Sciatic nerve (tissue), 2 donors: ENCODE data around the gene SMYD5. TPM values are rescaled to one million over a fixed set of nuclear protein-coding genes. Genes with fewer than 3 reads are reported as not detected.

Source experiments
- ATAC-seq: fragments of 200-7000 bp; cut with Tn5 transposase; one replicate; pipeline ENCODE4 v1.9.1; 2020; ENCODE audit warnings: mild to moderate bottlenecking, moderate library complexity
- DNase-seq: peaks from one replicate; pipeline ENCODE4 v3.0.0-alpha.2; 2020; ENCODE audit warnings: low spot score
- intact Hi-C: fragments of 100-400 bp; cut with DNase I; formaldehyde crosslinking; loops from one replicate; pipeline ENCODE4 v1.14.2; 2022
- total RNA-seq: library from RNA; stranded (reverse); fragmentation: NEBNext Ultra II Directional; extraction: Animal tissue kit (Norgen Biotek cat#: 25700); gene quantifications from one replicate; pipeline ENCODE4 v1.2.1, GENCODE V29; 2021
- donor health status: DM: no; HTN: no; CAD: no.
- donor health status: DM: no; HTN: no; CAD: no.

The SMYD5 gene
- total RNA-seq, 1 donor from 2014 or later, result 22.7 TPM

DNA sequence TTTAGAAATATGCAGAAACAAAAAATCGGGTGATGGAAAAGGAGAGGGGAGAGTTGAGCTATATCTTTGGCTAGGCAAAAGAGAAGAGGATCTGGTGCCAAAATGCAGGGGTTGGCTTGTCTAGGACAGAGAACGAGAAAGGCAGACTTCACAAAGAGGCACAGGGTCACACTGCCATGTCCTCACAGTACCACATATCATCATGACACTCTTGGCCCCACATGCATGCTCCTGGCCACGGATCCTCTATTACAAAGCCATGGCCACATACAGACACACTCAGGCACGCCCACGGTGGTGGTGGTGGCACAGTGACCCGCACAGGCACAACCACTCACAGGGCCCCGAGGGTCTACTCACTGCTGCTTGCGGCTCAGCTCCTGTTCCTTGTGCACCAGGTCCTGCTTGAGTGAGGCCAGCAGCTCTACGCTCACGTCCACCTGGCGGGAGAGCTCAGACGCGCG is 54.4 kb downstream of the SMYD5 start:
- ATAC-seq (no peak), DNase-seq (no peak)
- intact Hi-C loops, result no loop called here

DNA sequence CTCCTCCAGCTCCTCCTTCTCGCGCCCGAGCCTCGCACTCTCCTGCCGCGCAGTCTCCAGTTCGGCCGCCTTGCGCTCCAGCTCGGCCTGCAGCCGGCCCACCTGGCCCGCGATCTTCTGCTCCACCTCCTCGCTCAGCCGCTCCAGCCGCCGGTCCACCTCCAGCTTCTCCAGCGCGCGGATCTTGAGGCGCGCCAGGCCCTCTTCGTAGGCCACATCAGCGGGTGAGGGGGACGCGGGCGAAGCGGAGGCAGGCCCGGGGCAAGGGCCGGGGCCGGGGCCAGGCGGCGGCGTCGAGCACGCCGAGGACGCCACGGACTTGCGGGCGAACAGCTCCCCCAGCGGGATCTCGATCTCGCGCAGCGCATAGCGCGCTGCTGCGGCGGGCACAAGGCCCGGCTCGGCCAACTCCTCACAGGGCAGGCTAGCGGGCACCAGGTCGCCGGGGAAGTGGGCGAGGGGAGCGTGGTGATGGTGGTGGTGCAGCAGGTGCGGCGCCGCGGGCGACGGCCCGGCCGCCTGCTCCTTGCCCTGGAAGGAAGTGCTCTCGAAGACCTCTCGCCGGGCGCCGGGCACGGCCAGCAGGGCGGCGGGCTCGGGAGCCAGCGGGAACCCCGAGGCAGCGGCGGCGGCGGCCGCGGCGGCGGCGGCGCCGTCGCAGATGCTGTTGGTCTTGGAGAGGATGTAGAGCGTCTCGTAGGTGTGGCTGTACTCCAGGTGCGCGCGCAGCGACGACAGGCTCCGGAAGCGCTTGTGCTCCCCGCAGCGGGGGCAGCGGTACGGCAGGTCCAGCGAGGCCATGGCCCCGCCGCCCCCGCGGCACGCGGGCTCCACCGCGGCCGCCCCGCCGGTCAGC is 55.0 kb downstream of the SMYD5 start:
- intact Hi-C loops, result no loop called here
- DNase-seq (no peak), ATAC-seq (no peak)

DNA sequence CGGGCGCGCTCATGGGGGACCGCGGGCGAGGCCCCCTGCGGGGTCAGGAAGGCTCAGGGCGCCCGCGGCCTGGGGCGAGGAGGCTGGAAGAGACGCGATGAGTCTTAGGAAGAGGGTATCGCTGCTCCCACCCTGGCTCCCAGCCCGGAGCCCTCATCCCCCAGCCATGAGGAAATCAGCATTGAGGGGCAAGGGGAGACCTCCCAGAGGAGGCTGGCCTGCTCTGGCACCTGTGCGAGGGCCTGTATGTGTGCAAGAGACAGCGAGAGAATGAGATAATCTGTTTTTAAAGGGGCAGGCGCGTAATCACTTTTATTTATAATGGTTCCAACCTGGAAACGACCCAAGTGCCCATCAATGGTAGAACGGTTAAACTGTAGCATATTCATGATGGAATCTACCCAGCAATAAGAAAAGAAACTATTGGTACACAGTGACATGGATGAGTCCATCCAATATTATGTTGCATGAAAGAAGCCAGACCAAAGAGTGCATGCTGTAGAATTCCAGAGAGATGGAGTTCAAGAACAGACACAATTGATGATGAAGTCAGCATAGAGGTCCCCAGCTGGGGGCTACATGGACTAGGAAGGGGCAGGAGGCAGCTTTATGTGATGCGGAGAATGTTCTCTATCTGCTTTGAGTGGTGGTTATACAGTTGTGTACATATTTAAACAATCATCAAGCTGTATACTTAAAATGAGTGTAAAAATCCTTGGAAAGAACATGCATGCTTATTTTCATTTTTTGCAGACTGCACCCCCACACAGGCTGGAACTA is 55.8 kb downstream of the SMYD5 start:
- DNase-seq (no peak), ATAC-seq (no peak)
- intact Hi-C loops, result no loop called here

DNA sequence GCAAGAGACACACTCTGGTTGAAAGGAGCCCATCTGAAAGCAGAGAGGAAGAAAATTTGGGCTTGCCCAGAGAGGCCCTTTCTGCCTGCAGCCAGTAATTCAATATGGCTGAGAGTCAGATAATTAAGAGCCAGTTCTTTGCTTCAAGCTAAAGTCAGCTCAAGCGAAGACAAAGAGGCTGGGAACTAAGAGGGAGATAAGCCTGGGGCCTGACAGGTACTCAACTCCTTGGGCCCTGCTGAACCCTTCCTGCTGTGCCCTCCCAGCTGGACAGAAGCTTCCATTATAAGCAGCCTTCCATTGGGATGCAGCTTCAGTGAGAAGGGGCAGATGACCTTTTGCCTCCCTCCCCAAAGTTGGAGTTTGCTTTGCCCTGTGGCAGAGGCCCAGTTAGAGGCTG is 58.2 kb downstream of the SMYD5 start:
- DNase-seq, result no peak

More for the DNA sequence above, 58.2 kb downstream of the SMYD5 start:
- intact Hi-C loops, result no loop called here
- ATAC-seq, result no peak

Other genes with a start within 250 kb of the SMYD5 start
- 19.5 TPM for gene SFXN5, start 142.5 kb upstream of the SMYD5 start, total RNA-seq
- 40.3 TPM for gene RAB11FIP5, start 101.3 kb upstream of the SMYD5 start, total RNA-seq
- gene NOTO, start 11.7 kb upstream of the SMYD5 start, total RNA-seq, result not detected
- gene PRADC1, start 19.0 kb downstream of the SMYD5 start, total RNA-seq, result 15.2 TPM
- gene CCT7, start 20.1 kb downstream of the SMYD5 start, total RNA-seq, result 194 TPM
- 2.1 TPM for gene FBXO41, start 70.2 kb downstream of the SMYD5 start, total RNA-seq
- not detected for gene EGR4, start 79.3 kb downstream of the SMYD5 start, total RNA-seq
- 28.2 TPM for gene ALMS1, start 171.6 kb downstream of the SMYD5 start, total RNA-seq